SK-N-MC (cell line): ENCODE measurements around the gene GARIN5A.

Experiments
- EZH2 ChIP-seq: fragments of 200-600 bp; sonication (generic); IDR thresholded peaks from one replicate; pipeline ENCODE4 v1.6.1; 2017; ENCODE audit warnings: antibody characterized with exemption
- POLR2AphosphoS5 ChIP-seq: IDR thresholded peaks from 2 replicates; pipeline ENCODE4 v1.6.1; 2012; ENCODE audit warnings: mild to moderate bottlenecking, low read depth, low read length, borderline replicate concordance

- TF ChIP-seq POLR2AphosphoS5: no peak
- no peak for TF ChIP-seq EZH2
Measured at GRCh38 chr19:50433201-50434180, 43.2 kb downstream of the GARIN5A start.
